H9 (cell line): Measurements from ENCODE around the gene BPIFB4. TPM values are rescaled to one million over a fixed set of nuclear protein-coding genes. Genes with fewer than 3 reads are reported as not detected.

ENCODE experiments used
- DNase-seq: peaks from one replicate; pipeline ENCODE4 v3.0.0-alpha.2; 2017
- H2AFZ ChIP-seq: one replicate; pipeline ENCODE4 v1.6.1; 2013; ENCODE audit warnings: mild to moderate bottlenecking, low read length, control low read depth, moderate library complexity
- H2AK5ac ChIP-seq: 2 replicates; pipeline ENCODE4 v1.6.1; 2013; ENCODE audit warnings: low read length, control low read depth, mixed read lengths; ENCODE audit not compliant: insufficient read length
- H2BK120ac ChIP-seq: one replicate; pipeline ENCODE4 v1.6.1; 2013; ENCODE audit warnings: low read depth, mild to moderate bottlenecking, low read length, control low read depth, inconsistent platforms; ENCODE audit not compliant: poor library complexity, severe bottlenecking
- H2BK12ac ChIP-seq: 2 replicates; pipeline ENCODE4 v1.6.1; 2013; ENCODE audit warnings: low read length, control low read depth, mixed read lengths, low read depth; ENCODE audit not compliant: insufficient read length
- H2BK15ac ChIP-seq: 2 replicates; pipeline ENCODE4 v1.6.1; 2013; ENCODE audit warnings: low read depth, low read length, control low read depth
- H2BK20ac ChIP-seq: one replicate; pipeline ENCODE4 v1.6.1; 2013; ENCODE audit warnings: low read depth, mild to moderate bottlenecking, low read length, control low read depth, inconsistent platforms; ENCODE audit not compliant: poor library complexity, severe bottlenecking
- H2BK5ac ChIP-seq: 2 replicates; pipeline ENCODE4 v1.6.1; 2013; ENCODE audit warnings: low read length, control low read depth, mixed read lengths; ENCODE audit not compliant: insufficient read length
- H3K14ac ChIP-seq: 2 replicates; pipeline ENCODE4 v1.6.1; 2013; ENCODE audit warnings: low read length, control low read depth; ENCODE audit not compliant: insufficient read depth
- H3K18ac ChIP-seq: 2 replicates; pipeline ENCODE4 v1.6.1; 2013; ENCODE audit warnings: low read depth, mild to moderate bottlenecking, mixed read lengths, low read length, control low read depth; ENCODE audit not compliant: insufficient read length
- H3K23ac ChIP-seq: 2 replicates; pipeline ENCODE4 v1.6.1; 2013; ENCODE audit warnings: low read length, control low read depth, mixed read lengths, low read depth; ENCODE audit not compliant: insufficient read length
- H3K23me2 ChIP-seq: 2 replicates; pipeline ENCODE4 v1.6.1; 2013; ENCODE audit warnings: low read depth, mild to moderate bottlenecking, mixed read lengths, low read length, control low read depth; ENCODE audit not compliant: insufficient read length, poor library complexity, severe bottlenecking
- H3K27ac ChIP-seq: 2 replicates; pipeline ENCODE4 v1.5.1; 2013; ENCODE audit warnings: low read length, control low read depth, mixed read lengths, low read depth; ENCODE audit not compliant: insufficient read length
- H3K27me3 ChIP-seq: 2 replicates; pipeline ENCODE4 v1.6.1; 2013; ENCODE audit warnings: low read length, control low read depth, inconsistent platforms; ENCODE audit not compliant: insufficient read depth
- H3K4ac ChIP-seq: 2 replicates; pipeline ENCODE4 v1.6.1; 2013; ENCODE audit warnings: low read depth, mild to moderate bottlenecking, control low read depth, inconsistent platforms, low read length, moderate library complexity
- H3K4me1 ChIP-seq: 2 replicates; pipeline ENCODE4 v1.6.1; 2013; ENCODE audit warnings: low read length, control low read depth, inconsistent platforms; ENCODE audit not compliant: insufficient read depth
- H3K4me2 ChIP-seq: 2 replicates; pipeline ENCODE4 v1.6.1; 2013; ENCODE audit warnings: low read length, control low read depth, mixed read lengths; ENCODE audit not compliant: insufficient read length, insufficient read depth
- H3K56ac ChIP-seq: 2 replicates; pipeline ENCODE4 v1.6.1; 2013; ENCODE audit warnings: low read depth, mild to moderate bottlenecking, mixed read lengths, low read length, control low read depth; ENCODE audit not compliant: insufficient read length
- H3K79me1 ChIP-seq: 2 replicates; pipeline ENCODE4 v1.6.1; 2013; ENCODE audit warnings: low read depth, mild to moderate bottlenecking, moderate library complexity, low read length, control low read depth, inconsistent platforms; ENCODE audit not compliant: insufficient read depth, poor library complexity, severe bottlenecking
- H3K79me2 ChIP-seq: 2 replicates; pipeline ENCODE4 v1.6.1; 2013; ENCODE audit warnings: low read length, control low read depth, inconsistent platforms; ENCODE audit not compliant: insufficient read depth
- H3K9ac ChIP-seq: 2 replicates; pipeline ENCODE4 v1.6.1; 2013; ENCODE audit warnings: low read length, control low read depth, mixed read lengths; ENCODE audit not compliant: insufficient read length; ENCODE audit errors: extremely low read depth
- H3K9me3 ChIP-seq: one replicate; pipeline ENCODE4 v1.6.1; 2013; ENCODE audit warnings: low read depth, low read length, inconsistent platforms; ENCODE audit not compliant: control insufficient read depth
- H3T11ph ChIP-seq: one replicate; pipeline ENCODE4 v1.6.1; 2013; ENCODE audit warnings: mild to moderate bottlenecking, low read length, control low read depth, inconsistent platforms
- H4K20me1 ChIP-seq: one replicate; pipeline ENCODE4 v1.6.1; 2013; ENCODE audit not compliant: control insufficient read depth, insufficient read length, insufficient read depth
- H4K5ac ChIP-seq: 2 replicates; pipeline ENCODE4 v1.6.1; 2013; ENCODE audit warnings: low read depth, mild to moderate bottlenecking, mixed read lengths, low read length, control low read depth; ENCODE audit not compliant: insufficient read length
- H4K8ac ChIP-seq: replicated peaks from 2 replicates; pipeline ENCODE4 v1.6.1; 2013; ENCODE audit warnings: low read length, control low read depth, mixed read lengths, low read depth; ENCODE audit not compliant: insufficient read length
- H4K91ac ChIP-seq: 2 replicates; pipeline ENCODE4 v1.6.1; 2013; ENCODE audit warnings: low read depth, mild to moderate bottlenecking, moderate library complexity, mixed read lengths, low read length, control low read depth; ENCODE audit not compliant: insufficient read length
- H3K27ac Mint-ChIP-seq, 3 experiments: 2 replicates in 2 of 3; 3 replicates in 1 of 3; pipeline ENCODE4 v1.8.0; 2020 to 2021; ENCODE audit warnings: mixed read lengths in 3 of 3, mild to moderate bottlenecking in 1 of 3, moderate library complexity in 1 of 3
- H3K27me3 Mint-ChIP-seq: 2 replicates; pipeline ENCODE4 v1.8.0; 2021; ENCODE audit warnings: low read depth, mild to moderate bottlenecking, moderate library complexity, mixed read lengths
- H3K36me3 Mint-ChIP-seq, 3 experiments: 2 replicates in 2 of 3; 3 replicates in 1 of 3; pipeline ENCODE4 v1.8.0; 2020 to 2021; ENCODE audit warnings: low read depth in 3 of 3, mixed read lengths in 3 of 3; ENCODE audit not compliant: insufficient read depth in 1 of 3
- H3K4me1 Mint-ChIP-seq, 2 experiments: 2 replicates each; pipeline ENCODE4 v1.8.0; 2020; ENCODE audit warnings: mixed read lengths in 2 of 2
- H3K4me3 Mint-ChIP-seq, 2 experiments: 2 replicates in 1 of 2; 3 replicates in 1 of 2; pipeline ENCODE4 v1.8.0; 2020 to 2021; ENCODE audit warnings: mild to moderate bottlenecking in 2 of 2, mixed read lengths in 2 of 2, moderate library complexity in 1 of 2
- H3K9me3 Mint-ChIP-seq, 2 experiments: 2 replicates in 1 of 2; 3 replicates in 1 of 2; pipeline ENCODE4 v1.8.0; 2020; ENCODE audit warnings: mild to moderate bottlenecking in 2 of 2, mixed read lengths in 2 of 2, moderate library complexity in 1 of 2
- WGBS: extraction: QIAGEN DNeasy Blood & Tissue Kit; methylation state at CpG from one replicate; pipeline ENCODE4 v1.1.7; 2013; ENCODE audit warnings: missing lambda C conversion rate, low lambda C conversion rate, mixed read lengths; ENCODE audit not compliant: insufficient read length; ENCODE audit errors: extremely low coverage; 5-methylcytosine and 5-hydroxymethylcytosine counted together
- total RNA-seq: library from RNA; stranded (reverse); gene quantifications from 2 replicates; pipeline ENCODE4 v1.2.1, GENCODE V29; 2021
- TF ChIP-seq, protein P1 (sequence below): fragments of 200-600 bp; sonication (generic); conservative IDR thresholded peaks from 3 replicates; pipeline ENCODE4 v1.8.0; 2021; ENCODE audit warnings: antibody characterized with exemption, mild to moderate bottlenecking

The BPIFB4 gene
- total RNA-seq, 1 experiment from 2014 or later: not detected

DNA sequence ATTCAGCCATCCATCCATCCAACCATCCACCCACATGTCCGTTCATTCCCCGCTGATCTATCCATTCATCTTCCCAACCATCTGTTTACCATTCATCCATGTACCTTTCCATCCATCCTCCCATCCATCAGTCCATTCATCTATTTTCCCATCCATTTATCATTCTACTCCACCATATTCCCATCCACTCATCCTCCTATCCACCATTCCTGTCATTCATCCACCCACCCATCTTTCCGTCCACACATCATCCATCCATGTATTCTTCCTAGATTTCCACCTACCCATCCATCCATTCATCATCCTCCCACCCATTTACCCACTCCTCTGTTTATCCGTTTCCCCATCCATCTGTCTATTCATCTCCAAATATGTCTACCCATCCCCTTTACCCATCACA is 41.2 kb upstream of the BPIFB4 start:
- H3T11ph ChIP-seq: no peak overlapping the region
- H3K56ac ChIP-seq: no peak overlapping the region
- no peak overlapping the region for H4K8ac ChIP-seq
- H3K23ac ChIP-seq: no peak overlapping the region
- Mint-ChIP-seq H3K4me3 (no peak overlapping the region; a peak in 1 of 5 replicates), H3K9me3 (peaks cover 1 to 2% of the 10 kb centered on the region in 2 experiments; a peak in 3 of 5 replicates), H3K27me3 (peaks cover 35% of the 10 kb centered on the region), H3K27ac (no peak overlapping the region), H3K36me3 (no peaks in the 10 kb centered on the region), H3K4me1 (no peaks in the 10 kb centered on the region)
- no peak overlapping the region for H3K18ac ChIP-seq
- H2AFZ ChIP-seq: no peak overlapping the region
- no peaks in the 10 kb centered on the region for H3K27me3 ChIP-seq
- H2BK5ac ChIP-seq: no peak overlapping the region
- H3K27ac ChIP-seq: no peak overlapping the region
- no peak overlapping the region for H4K5ac ChIP-seq
- no peaks in the 10 kb centered on the region for H3K23me2 ChIP-seq
- H3K4me2 ChIP-seq: no peak overlapping the region
- H3K4me1 ChIP-seq: no peaks in the 10 kb centered on the region
- H4K20me1 ChIP-seq: no peaks in the 10 kb centered on the region
- H2BK12ac ChIP-seq: no peak overlapping the region
- H3K79me1 ChIP-seq: no peaks in the 10 kb centered on the region
- H2BK120ac ChIP-seq: no peak overlapping the region
- no peak overlapping the region for H2AK5ac ChIP-seq
- no peak overlapping the region for H2BK15ac ChIP-seq
- no peak overlapping the region for H4K91ac ChIP-seq
- no peak for DNase-seq
- no peaks in the 10 kb centered on the region for H3K79me2 ChIP-seq
- no peaks in the 10 kb centered on the region for H3K9me3 ChIP-seq
- H3K14ac ChIP-seq: no peak overlapping the region
- no peak overlapping the region for H3K9ac ChIP-seq
- no peak overlapping the region for H3K4ac ChIP-seq
- TF ChIP-seq, protein P1, sequence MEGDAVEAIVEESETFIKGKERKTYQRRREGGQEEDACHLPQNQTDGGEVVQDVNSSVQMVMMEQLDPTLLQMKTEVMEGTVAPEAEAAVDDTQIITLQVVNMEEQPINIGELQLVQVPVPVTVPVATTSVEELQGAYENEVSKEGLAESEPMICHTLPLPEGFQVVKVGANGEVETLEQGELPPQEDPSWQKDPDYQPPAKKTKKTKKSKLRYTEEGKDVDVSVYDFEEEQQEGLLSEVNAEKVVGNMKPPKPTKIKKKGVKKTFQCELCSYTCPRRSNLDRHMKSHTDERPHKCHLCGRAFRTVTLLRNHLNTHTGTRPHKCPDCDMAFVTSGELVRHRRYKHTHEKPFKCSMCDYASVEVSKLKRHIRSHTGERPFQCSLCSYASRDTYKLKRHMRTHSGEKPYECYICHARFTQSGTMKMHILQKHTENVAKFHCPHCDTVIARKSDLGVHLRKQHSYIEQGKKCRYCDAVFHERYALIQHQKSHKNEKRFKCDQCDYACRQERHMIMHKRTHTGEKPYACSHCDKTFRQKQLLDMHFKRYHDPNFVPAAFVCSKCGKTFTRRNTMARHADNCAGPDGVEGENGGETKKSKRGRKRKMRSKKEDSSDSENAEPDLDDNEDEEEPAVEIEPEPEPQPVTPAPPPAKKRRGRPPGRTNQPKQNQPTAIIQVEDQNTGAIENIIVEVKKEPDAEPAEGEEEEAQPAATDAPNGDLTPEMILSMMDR: no peak
- 100% methylated on average over 1 of the region's 4 CpGs for WGBS
- H2BK20ac ChIP-seq: no peak overlapping the region
